DND-41 (cell line): ENCODE results near the gene OPCML.

Experiments
- ATAC-seq: fragments of 200-7000 bp; cut with Tn5 transposase; 3 replicates; pipeline ENCODE4 v1.9.1; 2021; ENCODE audit warnings: low read depth; ENCODE audit not compliant: insufficient read depth
- DNase-seq: peaks from one replicate; pipeline ENCODE4 v3.0.0-alpha.2; 2020
- H2AFZ ChIP-seq: 2 replicates; pipeline ENCODE4 v1.6.0; 2012; ENCODE audit warnings: low read depth, low read length
- H3K27ac ChIP-seq: 2 replicates; pipeline ENCODE4 v1.5.1; 2012; ENCODE audit warnings: low read length, inconsistent platforms
- H3K27me3 ChIP-seq: fragments of 200-600 bp; sonication (generic); 2 replicates; pipeline ENCODE4 v1.6.0; 2012; ENCODE audit warnings: low read length, mild to moderate bottlenecking, inconsistent platforms; ENCODE audit not compliant: insufficient read depth, poor library complexity
- H3K36me3 ChIP-seq: 2 replicates; pipeline ENCODE4 v1.5.1; 2012; ENCODE audit warnings: low read length, inconsistent platforms; ENCODE audit not compliant: insufficient read depth
- H3K4me1 ChIP-seq: 2 replicates; pipeline ENCODE4 v1.5.1; 2012; ENCODE audit warnings: mild to moderate bottlenecking, low read length; ENCODE audit not compliant: insufficient read depth
- H3K4me2 ChIP-seq: 2 replicates; pipeline ENCODE4 v1.6.0; 2012; ENCODE audit warnings: mild to moderate bottlenecking, moderate library complexity, low read length, inconsistent platforms; ENCODE audit not compliant: insufficient read depth
- H3K4me3 ChIP-seq, 2 experiments: fragments of 200-600 bp in 1 of 2; shearing (Covaris generic) in 1 of 2; 2 replicates each; pipeline ENCODE4 v1.5.1; 2012 to 2016; ENCODE audit warnings: inconsistent platforms in 2 of 2, low read length in 2 of 2, mild to moderate bottlenecking in 2 of 2, low read depth in 1 of 2, moderate library complexity in 1 of 2
- H3K79me2 ChIP-seq: 2 replicates; pipeline ENCODE4 v1.6.0; 2012; ENCODE audit warnings: low read length, inconsistent platforms; ENCODE audit not compliant: insufficient read depth
- H3K9ac ChIP-seq: 2 replicates; pipeline ENCODE4 v1.6.0; 2012; ENCODE audit warnings: low read depth, mild to moderate bottlenecking, inconsistent platforms, low read length, moderate library complexity
- H3K9me3 ChIP-seq: 2 replicates; pipeline ENCODE4 v1.5.1; 2012; ENCODE audit warnings: low read length, moderate library complexity, mild to moderate bottlenecking, inconsistent platforms; ENCODE audit not compliant: insufficient read depth, severe bottlenecking
- H4K20me1 ChIP-seq: 2 replicates; pipeline ENCODE4 v1.6.0; 2012; ENCODE audit warnings: low read length; ENCODE audit not compliant: insufficient read depth
- CTCF ChIP-seq: IDR thresholded peaks from 2 replicates; pipeline ENCODE4 v1.5.1; 2012; ENCODE audit warnings: borderline replicate concordance, low read length, moderate library complexity, mild to moderate bottlenecking; ENCODE audit not compliant: poor library complexity, severe bottlenecking; ENCODE audit errors: extremely low read depth
- EZH2 ChIP-seq: IDR thresholded peaks from 3 replicates; pipeline ENCODE4 v1.6.1; 2012; ENCODE audit warnings: borderline replicate concordance, low read depth, mild to moderate bottlenecking, moderate library complexity, low read length, inconsistent platforms; ENCODE audit not compliant: severe bottlenecking

The OPCML gene

DNA sequence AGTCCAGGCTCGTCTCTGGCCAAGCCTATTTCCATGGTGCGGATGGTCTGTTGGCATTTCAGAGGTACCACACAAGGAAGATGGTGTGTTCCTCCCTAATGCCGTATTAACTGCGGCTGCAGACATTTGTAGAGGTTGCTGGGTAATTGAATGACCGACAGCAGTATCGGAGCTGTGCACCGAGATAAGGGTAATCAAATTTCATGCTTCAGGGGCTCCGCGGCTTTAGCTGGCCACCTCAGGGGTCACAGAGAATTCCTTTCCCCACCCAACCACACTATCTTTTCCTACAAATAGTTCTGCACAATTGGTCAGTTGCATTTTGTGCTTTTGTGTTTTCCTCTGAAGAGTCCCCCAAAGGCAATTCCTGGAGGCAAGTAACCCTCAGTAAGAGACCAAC, 297.4 kb downstream of the OPCML start:
- H2AFZ ChIP-seq, result no peak overlapping the region
- no peak overlapping the region for H3K4me3 ChIP-seq
- no peak for TF ChIP-seq CTCF
- TF ChIP-seq EZH2, result no peak
- H3K27me3 ChIP-seq, result peaks cover 20% of the 10 kb centered on the region
- ATAC-seq (no peak), DNase-seq (no peak)
- no peaks in the 10 kb centered on the region for H3K9me3 ChIP-seq
- H3K4me2 ChIP-seq, result no peak overlapping the region
- no peaks in the 10 kb centered on the region for H3K4me1 ChIP-seq
- H3K79me2 ChIP-seq, result no peaks in the 10 kb centered on the region
- no peak overlapping the region for H3K9ac ChIP-seq
- H3K27ac ChIP-seq, result no peak overlapping the region
- no peaks in the 10 kb centered on the region for H3K36me3 ChIP-seq
- H4K20me1 ChIP-seq, result no peaks in the 10 kb centered on the region

- no peak for TF ChIP-seq EZH2
- TF ChIP-seq CTCF, result no peak
- peaks cover 18% of the 10 kb centered on the region for H3K27me3 ChIP-seq
- no peak overlapping the region for H3K4me2 ChIP-seq
- no peak for DNase-seq
- no peak overlapping the region for H3K4me3 ChIP-seq
- H3K36me3 ChIP-seq, result no peaks in the 10 kb centered on the region
- H3K27ac ChIP-seq, result no peak overlapping the region
- no peaks in the 10 kb centered on the region for H4K20me1 ChIP-seq
- H3K9ac ChIP-seq, result no peak overlapping the region
- no peak for ATAC-seq
- H3K79me2 ChIP-seq, result no peaks in the 10 kb centered on the region
- H2AFZ ChIP-seq, result no peak overlapping the region
- no peaks in the 10 kb centered on the region for H3K4me1 ChIP-seq
- H3K9me3 ChIP-seq, result no peaks in the 10 kb centered on the region
Measured at GRCh38 chr11:133232665-133233064, 299.6 kb downstream of the OPCML start.

- Histone ChIP-seq H3K79me2 (no peaks in the 10 kb centered on the region), H3K4me2 (no peak overlapping the region), H4K20me1 (no peaks in the 10 kb centered on the region), H2AFZ (no peak overlapping the region), H3K9me3 (no peaks in the 10 kb centered on the region), H3K27me3 (peaks cover 14% of the 10 kb centered on the region), H3K4me3 (no peak overlapping the region), H3K27ac (no peak overlapping the region), H3K9ac (no peak overlapping the region), H3K4me1 (no peaks in the 10 kb centered on the region), H3K36me3 (no peaks in the 10 kb centered on the region)
- DNase-seq (no peak), ATAC-seq (no peak)
- TF ChIP-seq EZH2, result no peak
Measured at GRCh38 chr11:133230431-133230830, 301.9 kb downstream of the OPCML start.

DNA sequence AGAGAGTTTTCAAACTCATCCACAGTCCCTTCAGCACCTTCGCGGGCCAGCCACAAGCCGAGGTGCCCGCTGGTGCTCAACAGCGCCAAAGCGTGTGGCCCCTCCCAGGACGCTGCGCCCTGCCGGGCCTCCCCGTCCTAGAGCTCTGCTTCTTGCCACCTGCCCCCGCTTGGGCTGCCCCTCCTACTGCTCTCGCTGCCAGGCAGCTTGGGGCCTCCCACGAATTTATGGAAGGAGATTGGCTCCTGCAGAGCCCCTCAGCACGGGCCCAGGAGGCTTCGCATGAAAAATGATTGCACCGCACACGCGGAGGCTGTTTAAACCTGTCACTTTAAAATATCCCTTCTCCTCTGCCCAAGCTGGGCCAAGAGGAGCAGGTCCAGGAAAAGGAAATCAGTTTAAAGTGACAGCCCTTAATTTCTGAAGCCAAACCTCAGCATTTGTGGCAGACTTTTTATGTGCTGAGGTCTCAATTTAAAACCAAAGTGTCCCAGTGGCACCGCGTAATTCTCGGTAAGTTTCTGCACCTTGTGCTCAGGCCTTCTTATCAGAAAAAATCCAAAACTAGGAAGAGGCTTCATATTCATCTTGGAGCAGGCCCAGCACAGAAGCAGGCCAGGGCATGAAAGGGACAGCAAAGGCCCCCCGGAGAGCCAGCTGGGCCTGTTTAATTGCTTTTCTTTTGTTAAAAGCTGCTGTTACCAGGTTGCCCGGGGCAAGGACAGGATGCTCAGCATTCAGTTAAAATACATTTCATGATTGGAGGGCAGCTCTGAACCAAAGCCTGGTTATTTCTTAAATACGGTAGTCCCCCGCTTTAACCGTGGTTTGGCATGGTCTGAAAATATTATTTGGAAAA, 303.6 kb downstream of the OPCML start:
- Histone ChIP-seq H3K4me3 (no peak overlapping the region), H2AFZ (no peak overlapping the region), H3K4me1 (no peaks in the 10 kb centered on the region), H4K20me1 (no peaks in the 10 kb centered on the region), H3K4me2 (no peak overlapping the region), H3K79me2 (no peaks in the 10 kb centered on the region), H3K9me3 (no peaks in the 10 kb centered on the region), H3K36me3 (no peaks in the 10 kb centered on the region), H3K27me3 (peaks cover 23% of the 10 kb centered on the region), H3K27ac (no peak overlapping the region), H3K9ac (no peak overlapping the region)
- no peak for ATAC-seq
- no peak for DNase-seq
- TF ChIP-seq EZH2, result no peak
- no peak for TF ChIP-seq CTCF
